Keratinocyte (primary cell): ENCODE measurements around the gene GOLGB1. TPM values are rescaled to one million over a fixed set of nuclear protein-coding genes. Genes with fewer than 3 reads are reported as not detected.

Experiments used
- DNase-seq: peaks from one replicate; pipeline ENCODE4 v3.0.0-alpha.2; 2011; ENCODE audit warnings: low read depth, missing footprints, low spot score
- FAIRE-seq: peaks from 2 replicates; lab custom pipeline; 2011; peaks lifted over from hg19 to GRCh38; lab: Jason Lieb, UNC
- H2AFZ ChIP-seq: 2 replicates; pipeline ENCODE4 v1.6.0; 2012; ENCODE audit warnings: low read length, control low read depth, inconsistent platforms; ENCODE audit not compliant: control insufficient read depth
- H3K27ac ChIP-seq: 2 replicates; pipeline ENCODE4 v1.5.1; 2011; ENCODE audit warnings: low read length; ENCODE audit not compliant: control insufficient read depth, insufficient read depth
- H3K27me3 ChIP-seq: 3 replicates; pipeline ENCODE4 v1.6.0; 2011; ENCODE audit warnings: low read length; ENCODE audit not compliant: control insufficient read depth, insufficient read depth; ENCODE audit errors: extremely low read depth
- H3K36me3 ChIP-seq, 2 experiments: 2 replicates in 1 of 2; 3 replicates in 1 of 2; pipeline ENCODE4 v1.5.1; 2011; ENCODE audit warnings: low read length in 2 of 2, mild to moderate bottlenecking in 1 of 2; ENCODE audit not compliant: control insufficient read depth in 2 of 2, insufficient read depth in 2 of 2; ENCODE audit errors: extremely low read depth in 1 of 2
- H3K4me1 ChIP-seq: 3 replicates; pipeline ENCODE4 v1.5.1; 2011; ENCODE audit warnings: low read length; ENCODE audit not compliant: control insufficient read depth, insufficient read depth; ENCODE audit errors: extremely low read depth
- H3K4me2 ChIP-seq: 3 replicates; pipeline ENCODE4 v1.6.0; 2011; ENCODE audit warnings: low read depth, low read length; ENCODE audit not compliant: control insufficient read depth, insufficient read depth; ENCODE audit errors: extremely low read depth
- H3K4me3 ChIP-seq, 3 experiments: fragments of 200-600 bp in 1 of 3; sonication (generic) in 1 of 3; 2 replicates in 2 of 3; 3 replicates in 1 of 3; pipeline ENCODE4 v1.5.1; 2011 to 2016; ENCODE audit warnings: low read length in 3 of 3, mild to moderate bottlenecking in 3 of 3, control low read depth in 2 of 3, inconsistent platforms in 1 of 3, low read depth in 1 of 3, mixed read lengths in 1 of 3, mixed run types in 1 of 3, moderate library complexity in 1 of 3; ENCODE audit not compliant: control insufficient read depth in 2 of 3, insufficient read depth in 2 of 3; ENCODE audit errors: extremely low read depth in 1 of 3
- H3K79me2 ChIP-seq: 2 replicates; pipeline ENCODE4 v1.6.0; 2012; ENCODE audit warnings: low read length; ENCODE audit not compliant: control insufficient read depth, insufficient read depth
- H3K9ac ChIP-seq: 3 replicates; pipeline ENCODE4 v1.6.0; 2011; ENCODE audit warnings: low read length; ENCODE audit not compliant: control insufficient read depth, insufficient read depth; ENCODE audit errors: extremely low read depth
- H3K9me1 ChIP-seq: 3 replicates; pipeline ENCODE4 v1.6.0; 2011; ENCODE audit warnings: low read length; ENCODE audit not compliant: control insufficient read depth, insufficient read depth; ENCODE audit errors: extremely low read depth
- H3K9me3 ChIP-seq: 2 replicates; pipeline ENCODE4 v1.5.1; 2012; ENCODE audit warnings: low read depth, low read length; ENCODE audit not compliant: control insufficient read depth
- H4K20me1 ChIP-seq: 3 replicates; pipeline ENCODE4 v1.6.0; 2011; ENCODE audit warnings: low read length; ENCODE audit not compliant: control insufficient read depth, insufficient read depth; ENCODE audit errors: extremely low read depth
- CTCF ChIP-seq, 3 experiments: IDR thresholded peaks in 1 of 3; conservative IDR thresholded peaks in 1 of 3; optimal IDR thresholded peaks in 1 of 3; 2 replicates in 2 of 3; 3 replicates in 1 of 3; pipeline versions ENCODE3 to v1.5.1; 2011; ENCODE audit warnings: low read length in 3 of 3, mild to moderate bottlenecking in 3 of 3, moderate library complexity in 2 of 3, control low read depth in 1 of 3, inconsistent platforms in 1 of 3; ENCODE audit not compliant: insufficient read depth in 2 of 3; ENCODE audit errors: extremely low read depth in 1 of 3
- EZH2 ChIP-seq: IDR thresholded peaks from one replicate; pipeline ENCODE4 v1.6.1; 2012; ENCODE audit warnings: inconsistent platforms, mild to moderate bottlenecking, low read length, moderate library complexity
- dilution Hi-C: fragments of 300-500 bp; cut with MboI; formaldehyde crosslinking; loops from one replicate; pipeline ENCODE4 v1.7.0; 2020; ENCODE audit warnings: low sequenced_read_pairs; ENCODE audit not compliant: extremely low pct_ligation_motif_present
- polyA plus RNA-seq, 5 experiments: library from polyadenylated mRNA; depleted of rRNA in 3 of 5; stranded (reverse) in 3 of 5; stranded (forward) in 1 of 5; unstranded in 1 of 5; fragments of >200 nt; gene quantifications; 1 replicate in 1 of 5; 2 replicates in 3 of 5; 3 replicates in 1 of 5; pipeline versions ENCODE4 v1.2.1 to v1.2.3, GENCODE V29; 2011 to 2012; ENCODE audit warnings: missing spikeins in 2 of 5, low read depth in 1 of 5, low replicate concordance in 1 of 5

The GOLGB1 gene
- polyA plus RNA-seq, 1 donor (not counting 4 experiments of a cell fraction or from before 2014, with no cell fraction given): 21.7 TPM

DNA sequence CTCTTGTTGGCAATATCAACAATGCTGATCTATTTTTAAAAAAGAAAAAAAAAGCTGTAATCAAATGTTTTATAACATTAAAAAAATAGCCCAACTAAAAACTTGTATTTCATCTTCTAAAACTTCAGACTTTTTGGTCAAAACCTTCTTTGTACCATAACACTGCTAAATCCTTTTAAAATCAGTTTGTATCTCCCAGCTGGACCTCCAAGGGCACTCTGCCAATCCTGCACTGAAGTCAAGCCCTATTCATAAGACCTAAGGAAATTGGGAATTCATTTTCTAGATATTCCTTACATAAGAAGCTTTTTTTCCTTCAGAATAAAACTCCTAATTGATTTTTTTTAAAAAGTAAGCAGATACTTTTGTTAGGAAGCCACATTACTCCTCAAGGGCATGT is 50.6 kb downstream of the GOLGB1 start:
- dilution Hi-C loops: no loop called here

DNA sequence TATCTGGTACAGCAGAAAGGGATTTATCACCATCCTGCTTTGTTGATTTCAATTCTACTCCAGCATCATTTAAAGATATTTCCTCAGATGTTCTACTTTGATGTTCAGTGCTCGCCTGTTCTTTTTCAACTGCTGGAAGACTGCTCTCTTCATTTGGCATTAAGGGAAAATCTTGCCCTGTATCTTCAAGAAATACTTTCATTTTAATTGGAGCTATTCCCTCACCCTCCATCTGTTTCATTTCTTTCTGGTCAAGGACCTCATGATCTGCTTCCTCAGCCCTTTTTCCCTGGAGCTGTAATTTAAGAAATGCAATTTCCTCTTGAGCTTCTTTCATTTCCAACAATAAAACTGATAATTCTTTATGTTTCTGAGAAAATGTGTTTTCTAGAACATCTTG is 51.1 kb downstream of the GOLGB1 start:
- Histone ChIP-seq H3K36me3 (peaks cover 10 to 23% of the 10 kb centered on the region in 2 experiments), H3K9me1 (no peaks in the 10 kb centered on the region), H3K9ac (no peak overlapping the region), H3K4me3 (no peak overlapping the region), H4K20me1 (no peaks in the 10 kb centered on the region), H2AFZ (no peak overlapping the region), H3K79me2 (no peaks in the 10 kb centered on the region), H3K4me2 (no peak overlapping the region), H3K9me3 (no peaks in the 10 kb centered on the region), H3K27me3 (no peaks in the 10 kb centered on the region), H3K27ac (no peak overlapping the region), H3K4me1 (no peaks in the 10 kb centered on the region)
- DNase-seq (no peak), FAIRE-seq (no peak)
- no peak for TF ChIP-seq CTCF (optimal IDR thresholded peaks at IDR 0.05 in 1 of 3, IDR thresholded peaks at IDR 0.05 in 1 of 3, conservative IDR thresholded peaks at IDR 0.05 in 1 of 3; ENCODE audit: extremely low read depth in 1 of 3, insufficient read depth in 2 of 3, low read length in 3 of 3)
- TF ChIP-seq EZH2: no peak
- dilution Hi-C loops: no loop called here

More for the DNA sequence above, 50.6 kb downstream of the GOLGB1 start:
- FAIRE-seq (no peak), DNase-seq (no peak)
- H2AFZ ChIP-seq: no peak overlapping the region
- no peak overlapping the region for H3K4me2 ChIP-seq
- H4K20me1 ChIP-seq: no peaks in the 10 kb centered on the region
- H3K9me1 ChIP-seq: no peaks in the 10 kb centered on the region
- H3K79me2 ChIP-seq: no peaks in the 10 kb centered on the region
- no peaks in the 10 kb centered on the region for H3K9me3 ChIP-seq
- no peak for TF ChIP-seq EZH2
- no peak for TF ChIP-seq CTCF (optimal IDR thresholded peaks at IDR 0.05 in 1 of 3, IDR thresholded peaks at IDR 0.05 in 1 of 3, conservative IDR thresholded peaks at IDR 0.05 in 1 of 3; ENCODE audit: extremely low read depth in 1 of 3, insufficient read depth in 2 of 3, low read length in 3 of 3)
- no peaks in the 10 kb centered on the region for H3K4me1 ChIP-seq
- no peak overlapping the region for H3K4me3 ChIP-seq
- H3K36me3 ChIP-seq: peaks cover 10 to 23% of the 10 kb centered on the region in 2 experiments
- H3K27me3 ChIP-seq: no peaks in the 10 kb centered on the region
- no peak overlapping the region for H3K27ac ChIP-seq
- H3K9ac ChIP-seq: no peak overlapping the region
